SK-N-SH treated with all-trans-retinoic acid at 6 μM for 48 hours (cell line): ENCODE data around the gene RAB44.

Experiments
- RARB ChIP-seq: fragments of 250-450 bp; sonication (Bioruptor Pico); IDR thresholded peaks from 2 replicates; pipeline ENCODE4 v1.8.0; 2021; ENCODE audit warnings: mild to moderate bottlenecking, moderate library complexity
- ZNF70 ChIP-seq: fragments of 450-650 bp; formaldehyde crosslinking; IDR thresholded peaks from 2 replicates; pipeline ENCODE4 v1.5.0; 2020; ENCODE audit warnings: mild to moderate bottlenecking, moderate library complexity

GRCh38 chr6:36772397-36772796, 74.8 kb downstream of the RAB44 start:
- TF ChIP-seq RARB (CRISPR knock-in tag) (no peak), ZNF70 (no peak)
